CD14-positive monocyte (primary cell): ENCODE measurements around the gene LANCL1. TPM values are rescaled to one million over a fixed set of nuclear protein-coding genes. Genes with fewer than 3 reads are reported as not detected.

ENCODE experiments used
- DNase-seq, 3 donors: peaks; one replicate each; pipeline ENCODE4 v3.0.0-alpha.2; 2011 to 2022
- H2AFZ ChIP-seq: 2 replicates; pipeline ENCODE4 v1.6.0; 2012; ENCODE audit warnings: mild to moderate bottlenecking, low read depth, low read length, inconsistent platforms; ENCODE audit not compliant: insufficient read depth, poor library complexity, severe bottlenecking
- H3K27ac ChIP-seq, 2 donors: 1 replicate in 1 of 2; 2 replicates in 1 of 2; pipeline ENCODE4 v1.5.1; 2012 to 2013; ENCODE audit warnings: low read length in 2 of 2, control low read depth in 1 of 2, inconsistent platforms in 1 of 2, low read depth in 1 of 2, mild to moderate bottlenecking in 1 of 2
- H3K27me3 ChIP-seq, 2 donors: one replicate each; pipeline versions ENCODE4 v1.6.0 to v1.6.1; 2011 to 2013; ENCODE audit warnings: low read length in 2 of 2; ENCODE audit not compliant: control insufficient read depth in 2 of 2, insufficient read depth in 2 of 2
- H3K36me3 ChIP-seq, 2 donors: replicated peaks in 1 of 2; 1 replicate in 1 of 2; 2 replicates in 1 of 2; pipeline versions ENCODE4 v1.5.1 to v1.6.1; 2012 to 2013; ENCODE audit warnings: low read length in 2 of 2, control low read depth in 1 of 2, inconsistent platforms in 1 of 2, mild to moderate bottlenecking in 1 of 2; ENCODE audit not compliant: insufficient read depth in 2 of 2, control insufficient read depth in 1 of 2
- H3K4me1 ChIP-seq, 2 donors: 1 replicate in 1 of 2; 2 replicates in 1 of 2; pipeline versions ENCODE4 v1.5.1 to v1.6.1; 2012 to 2013; ENCODE audit warnings: low read length in 2 of 2, control low read depth in 1 of 2, inconsistent platforms in 1 of 2, mild to moderate bottlenecking in 1 of 2, moderate library complexity in 1 of 2; ENCODE audit not compliant: insufficient read depth in 2 of 2, control insufficient read depth in 1 of 2
- H3K4me2 ChIP-seq: replicated peaks from 2 replicates; pipeline ENCODE3; 2012; ENCODE audit warnings: low read length, moderate library complexity, mild to moderate bottlenecking; ENCODE audit not compliant: poor library complexity, severe bottlenecking; ENCODE audit errors: extremely low read depth
- H3K4me3 ChIP-seq, 3 experiments: fragments of 200-600 bp in 1 of 3; sonication (generic) in 1 of 3; replicated peaks in 1 of 3; 1 replicate in 2 of 3; 2 replicates in 1 of 3; pipeline ENCODE4 v1.5.1; 2011 to 2013; ENCODE audit warnings: low read length in 3 of 3, mild to moderate bottlenecking in 3 of 3, control low read depth in 2 of 3, low read depth in 2 of 3, inconsistent platforms in 1 of 3, moderate library complexity in 1 of 3
- H3K79me2 ChIP-seq: 2 replicates; pipeline ENCODE4 v1.6.0; 2012; ENCODE audit warnings: mild to moderate bottlenecking, control low read depth, inconsistent platforms, low read length, moderate library complexity; ENCODE audit not compliant: insufficient read depth
- H3K9ac ChIP-seq: 2 replicates; pipeline ENCODE4 v1.6.0; 2017; ENCODE audit warnings: low read length, mild to moderate bottlenecking; ENCODE audit not compliant: insufficient read depth, poor library complexity, severe bottlenecking
- H3K9me3 ChIP-seq, 2 donors: replicated peaks in 1 of 2; 1 replicate in 1 of 2; 2 replicates in 1 of 2; pipeline versions ENCODE4 v1.5.1 to v1.6.1; 2012 to 2013; ENCODE audit warnings: low read length in 2 of 2, control low read depth in 1 of 2; ENCODE audit not compliant: control insufficient read depth in 1 of 2, insufficient read depth in 1 of 2
- H4K20me1 ChIP-seq: 2 replicates; pipeline ENCODE4 v1.6.0; 2012; ENCODE audit warnings: mild to moderate bottlenecking, low read length, control low read depth, moderate library complexity; ENCODE audit not compliant: insufficient read depth
- H3K27ac Mint-ChIP-seq, 7 donors: one replicate each; pipeline ENCODE4 v1.8.0; 2020; ENCODE audit warnings: mild to moderate bottlenecking in 7 of 7, mixed read lengths in 7 of 7, moderate library complexity in 6 of 7, inconsistent platforms in 2 of 7
- H3K27me3 Mint-ChIP-seq, 3 donors: one replicate each; pipeline ENCODE4 v1.8.0; 2021 to 2022; ENCODE audit warnings: low read depth in 3 of 3, mild to moderate bottlenecking in 3 of 3, mixed read lengths in 3 of 3, moderate library complexity in 3 of 3, inconsistent platforms in 1 of 3
- H3K36me3 Mint-ChIP-seq, 2 donors: one replicate each; pipeline ENCODE4 v1.8.0; 2020; ENCODE audit warnings: mixed read lengths in 2 of 2, inconsistent platforms in 1 of 2, mild to moderate bottlenecking in 1 of 2
- H3K4me1 Mint-ChIP-seq: one replicate; pipeline ENCODE4 v1.8.0; 2020; ENCODE audit warnings: mild to moderate bottlenecking, mixed read lengths
- H3K4me3 Mint-ChIP-seq, 2 donors: one replicate each; pipeline ENCODE4 v1.8.0; 2020; ENCODE audit warnings: mild to moderate bottlenecking in 2 of 2, mixed read lengths in 2 of 2, moderate library complexity in 1 of 2
- H3K9me3 Mint-ChIP-seq, 7 donors: one replicate each; pipeline ENCODE4 v1.8.0; 2020 to 2022; ENCODE audit warnings: mixed read lengths in 7 of 7, mild to moderate bottlenecking in 6 of 7, moderate library complexity in 6 of 7, inconsistent platforms in 2 of 7
- CTCF ChIP-seq: fragments of 200-600 bp; IDR thresholded peaks from one replicate; pipeline ENCODE4 v1.8.0; 2022; ENCODE audit warnings: antibody characterized with exemption, mild to moderate bottlenecking
- WGBS: methylation state at CpG from one replicate; pipeline ENCODE4 v1.1.5; 2013; ENCODE audit warnings: missing lambda C conversion rate; ENCODE audit not compliant: insufficient coverage; 5-methylcytosine and 5-hydroxymethylcytosine counted together
- intact Hi-C, 2 donors: fragments of 100-400 bp; cut with micrococcal nuclease; formaldehyde crosslinking; loops; one replicate each; pipeline versions ENCODE4 v1.15.0 to v1.15.1; 2023
- polyA plus RNA-seq, 3 donors: library from polyadenylated mRNA; depleted of rRNA in 1 of 3; unstranded in 2 of 3; stranded (reverse) in 1 of 3; fragments of 300-500 nt in 2 of 3; fragments of >200 nt in 1 of 3; fragmentation: Illumina TruSeq in 2 of 3; gene quantifications; 1 replicate in 2 of 3; 2 replicates in 1 of 3; pipeline ENCODE4 v1.2.3, GENCODE V29; 2012 to 2021

The LANCL1 gene
- polyA plus RNA-seq, 3 donors: 4.8 to 11.1 (median 6.1) TPM

- Histone ChIP-seq H4K20me1 (no peaks in the 10 kb centered on the region), H2AFZ (no peak overlapping the region), H3K9me3 (peaks cover 2 to 3% of the 10 kb centered on the region in 2 donors), H3K4me1 (no peaks in the 10 kb centered on the region), H3K79me2 (no peaks in the 10 kb centered on the region), H3K36me3 (no peaks in the 10 kb centered on the region), H3K9ac (no peak overlapping the region), H3K27me3 (no peaks in the 10 kb centered on the region), H3K27ac (no peak overlapping the region), H3K4me3 (no peak overlapping the region), H3K4me2 (no peak overlapping the region)
- Mint-ChIP-seq H3K4me3 (no peak overlapping the region), H3K9me3 (peaks cover 0 to 7% (median 2%) of the 10 kb centered on the region in 7 donors), H3K27me3 (peaks cover 0 to 5% (median 1%) of the 10 kb centered on the region in 3 donors), H3K36me3 (no peaks in the 10 kb centered on the region), H3K4me1 (no peaks in the 10 kb centered on the region), H3K27ac (no peak overlapping the region)
- WGBS: no CpG with 5 or more reads among the region's 1 CpG
- no peak for DNase-seq
- intact Hi-C loops: no loop called here
- TF ChIP-seq CTCF: no peak
These were observed 89.5 kb downstream of the LANCL1 start for GRCh38 chr2:210387074-210387473.

Other genes with a start within 250 kb of the LANCL1 start
- gene MYL1, start 161.6 kb downstream of the LANCL1 start, polyA plus RNA-seq: not detected
- gene CPS1, start 79.8 kb upstream of the LANCL1 start, polyA plus RNA-seq: not detected